GM23338 (cell line): Measurements from ENCODE around the gene MAP3K5. TPM values are rescaled to one million over a fixed set of nuclear protein-coding genes. Genes with fewer than 3 reads are reported as not detected.

Source experiments
- ATAC-seq: fragments of 200-7000 bp; cut with Tn5 transposase; 3 replicates; pipeline ENCODE4 v1.9.1; 2020
- DNase-seq: peaks from one replicate; pipeline ENCODE4 v3.0.0-alpha.2; 2015; ENCODE audit warnings: low spot score
- H2AFZ ChIP-seq: fragments of 200-600 bp; sonication (generic); 2 replicates; pipeline ENCODE4 v1.8.0; 2016; ENCODE audit warnings: antibody characterized with exemption, mild to moderate bottlenecking, moderate library complexity
- H3F3A ChIP-seq: fragments of 200-600 bp; sonication (generic); replicated peaks from 2 replicates; pipeline ENCODE4 v1.8.0; 2017; ENCODE audit warnings: antibody characterized with exemption, mixed run types, low read depth
- H3K27ac ChIP-seq: fragments of 200-600 bp; sonication (generic); 2 replicates; pipeline ENCODE4 v1.6.1; 2016; ENCODE audit warnings: low read depth
- H3K27me3 ChIP-seq: fragments of 200-600 bp; sonication (generic); 2 replicates; pipeline ENCODE4 v1.8.0; 2016; ENCODE audit warnings: mild to moderate bottlenecking, mixed run types, moderate library complexity; ENCODE audit not compliant: insufficient read depth
- H3K36me3 ChIP-seq: fragments of 200-600 bp; sonication (generic); 2 replicates; pipeline ENCODE4 v1.8.0; 2016; ENCODE audit warnings: mild to moderate bottlenecking; ENCODE audit not compliant: insufficient read depth
- H3K4me1 ChIP-seq: fragments of 200-600 bp; sonication (generic); 2 replicates; pipeline ENCODE4 v1.8.0; 2016; ENCODE audit warnings: mild to moderate bottlenecking, moderate library complexity; ENCODE audit not compliant: insufficient read depth
- H3K4me2 ChIP-seq: fragments of 200-600 bp; sonication (generic); 2 replicates; pipeline ENCODE4 v1.7.1; 2017; ENCODE audit warnings: mixed run types
- H3K4me3 ChIP-seq: fragments of 200-600 bp; sonication (generic); 2 replicates; pipeline ENCODE4 v1.6.1; 2016; ENCODE audit warnings: mixed run types
- H3K79me2 ChIP-seq: fragments of 200-600 bp; sonication (generic); replicated peaks from 2 replicates; pipeline ENCODE4 v1.8.0; 2017; ENCODE audit warnings: mild to moderate bottlenecking; ENCODE audit not compliant: insufficient read depth
- H3K9me2 ChIP-seq: fragments of 200-600 bp; sonication (generic); 2 replicates; pipeline ENCODE4 v1.8.0; 2017; ENCODE audit not compliant: insufficient read depth
- H4K20me1 ChIP-seq: fragments of 200-600 bp; sonication (generic); replicated peaks from 2 replicates; pipeline ENCODE4 v1.8.0; 2017; ENCODE audit warnings: mild to moderate bottlenecking; ENCODE audit not compliant: insufficient read depth
- H3K27ac Mint-ChIP-seq: 2 replicates; pipeline ENCODE4 v1.8.0; 2020; ENCODE audit warnings: inconsistent platforms, mild to moderate bottlenecking, moderate library complexity, mixed read lengths
- H3K27me3 Mint-ChIP-seq: 3 replicates; pipeline ENCODE4 v1.8.0; 2022; ENCODE audit warnings: low read depth, mild to moderate bottlenecking, moderate library complexity, mixed read lengths, inconsistent platforms; ENCODE audit not compliant: insufficient read depth, poor library complexity
- H3K36me3 Mint-ChIP-seq: 3 replicates; pipeline ENCODE4 v1.8.0; 2021; ENCODE audit warnings: low read depth, mild to moderate bottlenecking, inconsistent platforms, moderate library complexity, mixed read lengths
- H3K4me1 Mint-ChIP-seq: 3 replicates; pipeline ENCODE4 v1.8.0; 2020; ENCODE audit warnings: mild to moderate bottlenecking, inconsistent platforms, mixed read lengths
- H3K4me3 Mint-ChIP-seq: 3 replicates; pipeline ENCODE4 v1.8.0; 2021; ENCODE audit warnings: moderate library complexity, mild to moderate bottlenecking, inconsistent platforms, mixed read lengths
- H3K9me3 Mint-ChIP-seq: 3 replicates; pipeline ENCODE4 v1.8.0; 2020; ENCODE audit warnings: moderate library complexity, mild to moderate bottlenecking, inconsistent platforms, mixed read lengths
- EZH2 ChIP-seq: fragments of 200-600 bp; sonication (generic); IDR thresholded peaks from one replicate; pipeline ENCODE4 v1.8.0; 2017; ENCODE audit warnings: antibody characterized with exemption, mild to moderate bottlenecking, low read depth; ENCODE audit not compliant: unreplicated experiment
- EZH2phosphoT487 ChIP-seq: fragments of 200-600 bp; sonication (generic); IDR thresholded peaks from one replicate; pipeline ENCODE4 v1.8.1; 2018; ENCODE audit warnings: antibody characterized with exemption; ENCODE audit not compliant: unreplicated experiment
- JUNB ChIP-seq: IDR thresholded peaks from one replicate; pipeline ENCODE4 v1.6.1; 2016; ENCODE audit warnings: antibody characterized with exemption; ENCODE audit not compliant: unreplicated experiment
- NANOG ChIP-seq: IDR thresholded peaks from 2 replicates; pipeline ENCODE4 v1.6.1; 2016; ENCODE audit warnings: antibody characterized with exemption, borderline replicate concordance
- POLR2AphosphoS5 ChIP-seq: IDR thresholded peaks from 2 replicates; pipeline ENCODE4 v1.6.1; 2016; ENCODE audit warnings: antibody characterized with exemption, low read depth
- STAT1 ChIP-seq: IDR thresholded peaks from one replicate; pipeline ENCODE4 v1.6.1; 2016; ENCODE audit warnings: antibody characterized with exemption; ENCODE audit not compliant: unreplicated experiment
- ZNF114 ChIP-seq: fragments of 250-450 bp; sonication (Bioruptor Pico); IDR thresholded peaks from 2 replicates; pipeline ENCODE4 v1.5.0; 2020; ENCODE audit warnings: mild to moderate bottlenecking, moderate library complexity
- ZNF331 ChIP-seq: fragments of 250-450 bp; sonication (Bioruptor Pico); IDR thresholded peaks from 2 replicates; pipeline ENCODE4 v1.5.0; 2020; ENCODE audit warnings: low read depth, mild to moderate bottlenecking, moderate library complexity
- polyA plus RNA-seq: library from polyadenylated mRNA; unstranded; fragments of >200 nt; fragmentation: Nextera tagmentation; extraction: Ambion mirVana; gene quantifications from 2 replicates; pipeline ENCODE4 v1.2.1, GENCODE V29; 2016
- total RNA-seq: library from RNA; depleted of rRNA; stranded (reverse); fragments of >200 nt; shearing (Covaris generic); gene quantifications from 2 replicates; pipeline ENCODE4 v1.2.3, GENCODE V29; 2014
- TF ChIP-seq, protein P1 (sequence below): IDR thresholded peaks from 2 replicates; pipeline ENCODE4 v1.6.1; 2016; ENCODE audit warnings: antibody characterized with exemption
- TF ChIP-seq, protein P2 (sequence below): IDR thresholded peaks from one replicate; pipeline ENCODE4 v1.6.1; 2018; ENCODE audit warnings: antibody characterized with exemption; ENCODE audit not compliant: unreplicated experiment

The MAP3K5 gene
- total and polyA plus RNA-seq, 2 experiments from 2014 or later = 0.76 to 2.8 TPM

DNA sequence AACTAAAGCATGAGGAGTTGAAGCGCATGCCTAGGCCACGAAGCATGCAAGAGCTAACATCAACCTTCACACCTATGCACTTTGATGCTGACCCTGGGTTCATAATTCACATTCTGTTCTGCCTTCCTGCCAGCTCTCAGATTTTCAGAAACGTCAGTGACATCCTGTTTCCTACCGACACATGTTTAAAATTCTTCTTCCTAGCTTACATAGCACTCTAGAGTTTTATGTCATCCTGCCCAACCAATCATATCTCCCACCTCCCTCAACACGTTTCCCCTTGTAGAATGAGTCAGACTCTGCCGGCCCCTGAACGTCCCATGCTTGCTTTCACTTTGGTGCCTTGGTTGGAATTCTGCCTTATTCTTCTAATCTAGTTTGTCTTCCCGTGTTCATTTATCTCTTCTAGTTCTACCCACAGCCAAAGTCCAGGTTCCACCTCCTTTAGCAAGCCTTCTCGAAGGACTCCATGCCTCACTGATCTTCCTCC, 144.9 kb downstream of the MAP3K5 start:
- H3K27ac ChIP-seq = no peak overlapping the region
- ATAC-seq = no peak

DNA sequence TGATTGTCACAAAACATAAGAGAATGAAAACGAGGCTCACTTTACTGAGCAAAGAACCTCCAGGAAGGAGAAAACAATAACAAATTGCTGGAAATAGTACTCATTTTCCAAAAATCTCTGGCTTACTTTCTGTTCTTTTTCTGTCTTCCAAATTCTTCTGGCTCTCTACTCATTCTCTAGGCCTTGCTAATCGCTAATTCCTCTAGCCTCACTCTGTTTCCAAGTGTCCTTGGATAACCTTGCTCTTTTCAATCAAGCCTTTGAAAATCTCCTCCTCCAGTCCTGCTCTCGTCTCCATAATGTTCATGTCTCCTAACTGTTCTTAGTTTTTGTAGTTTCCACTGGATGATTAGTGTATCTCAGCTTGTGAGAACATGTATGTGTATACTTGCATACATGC, 145.9 kb downstream of the MAP3K5 start:
- Histone ChIP-seq H3K4me3 (no peak overlapping the region), H3K27me3 (no peaks in the 10 kb centered on the region), H3K36me3 (no peaks in the 10 kb centered on the region), H3K79me2 (no peaks in the 10 kb centered on the region), H3K4me1 (0 out of 2 replicates have a peak, but pooled peaks cover 5% of the 10 kb centered on the region), H3K9me2 (no peaks in the 10 kb centered on the region), H4K20me1 (no peaks in the 10 kb centered on the region), H3K27ac (no peak overlapping the region), H3K4me2 (no peak overlapping the region), H2AFZ (no peak overlapping the region), H3F3A (no peaks in the 10 kb centered on the region)
- DNase-seq = no peak
- H3K36me3 Mint-ChIP-seq = no peaks in the 10 kb centered on the region
- no peak overlapping the region for H3K27ac Mint-ChIP-seq
- H3K4me1 Mint-ChIP-seq = peaks cover 2% of the 10 kb centered on the region; the same call in 1 of the 3 replicates
- TF ChIP-seq ZNF114 = no peak
- no peak for TF ChIP-seq POLR2AphosphoS5
- TF ChIP-seq STAT1 = no peak
- H3K27me3 Mint-ChIP-seq = no peaks in the 10 kb centered on the region
- no peaks in the 10 kb centered on the region for H3K9me3 Mint-ChIP-seq
- no peak overlapping the region for H3K4me3 Mint-ChIP-seq
- ATAC-seq = no peak

More for the DNA sequence above, 144.9 kb downstream of the MAP3K5 start:
- no peak overlapping the region for H2AFZ ChIP-seq
- no peaks in the 10 kb centered on the region for H3K36me3 ChIP-seq
- no peaks in the 10 kb centered on the region for H3K27me3 Mint-ChIP-seq
- H3K4me3 Mint-ChIP-seq = no peak overlapping the region
- no peaks in the 10 kb centered on the region for H3K79me2 ChIP-seq
- H3K4me1 ChIP-seq = 0 out of 2 replicates have a peak, but pooled peaks cover 5% of the 10 kb centered on the region
- H3K4me3 ChIP-seq = no peak overlapping the region
- H3K4me2 ChIP-seq = no peak overlapping the region
- no peaks in the 10 kb centered on the region for H3K9me3 Mint-ChIP-seq
- H3K9me2 ChIP-seq = no peaks in the 10 kb centered on the region
- H3K27me3 ChIP-seq = no peaks in the 10 kb centered on the region
- no peaks in the 10 kb centered on the region for H3F3A ChIP-seq
- H3K36me3 Mint-ChIP-seq = no peaks in the 10 kb centered on the region
- H3K27ac Mint-ChIP-seq = no peak overlapping the region
- H4K20me1 ChIP-seq = no peaks in the 10 kb centered on the region
- TF ChIP-seq NANOG = no peak
- no peak for TF ChIP-seq EZH2
- no peak for TF ChIP-seq POLR2AphosphoS5
- no peak for TF ChIP-seq ZNF331 (CRISPR knock-in tag)
- TF ChIP-seq ZNF114 = no peak
- TF ChIP-seq EZH2phosphoT487 = no peak
- no peak for TF ChIP-seq STAT1
- no peak for TF ChIP-seq JUNB
- TF ChIP-seq, protein P1, sequence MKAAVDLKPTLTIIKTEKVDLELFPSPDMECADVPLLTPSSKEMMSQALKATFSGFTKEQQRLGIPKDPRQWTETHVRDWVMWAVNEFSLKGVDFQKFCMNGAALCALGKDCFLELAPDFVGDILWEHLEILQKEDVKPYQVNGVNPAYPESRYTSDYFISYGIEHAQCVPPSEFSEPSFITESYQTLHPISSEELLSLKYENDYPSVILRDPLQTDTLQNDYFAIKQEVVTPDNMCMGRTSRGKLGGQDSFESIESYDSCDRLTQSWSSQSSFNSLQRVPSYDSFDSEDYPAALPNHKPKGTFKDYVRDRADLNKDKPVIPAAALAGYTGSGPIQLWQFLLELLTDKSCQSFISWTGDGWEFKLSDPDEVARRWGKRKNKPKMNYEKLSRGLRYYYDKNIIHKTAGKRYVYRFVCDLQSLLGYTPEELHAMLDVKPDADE = no peak
- TF ChIP-seq, protein P2, sequence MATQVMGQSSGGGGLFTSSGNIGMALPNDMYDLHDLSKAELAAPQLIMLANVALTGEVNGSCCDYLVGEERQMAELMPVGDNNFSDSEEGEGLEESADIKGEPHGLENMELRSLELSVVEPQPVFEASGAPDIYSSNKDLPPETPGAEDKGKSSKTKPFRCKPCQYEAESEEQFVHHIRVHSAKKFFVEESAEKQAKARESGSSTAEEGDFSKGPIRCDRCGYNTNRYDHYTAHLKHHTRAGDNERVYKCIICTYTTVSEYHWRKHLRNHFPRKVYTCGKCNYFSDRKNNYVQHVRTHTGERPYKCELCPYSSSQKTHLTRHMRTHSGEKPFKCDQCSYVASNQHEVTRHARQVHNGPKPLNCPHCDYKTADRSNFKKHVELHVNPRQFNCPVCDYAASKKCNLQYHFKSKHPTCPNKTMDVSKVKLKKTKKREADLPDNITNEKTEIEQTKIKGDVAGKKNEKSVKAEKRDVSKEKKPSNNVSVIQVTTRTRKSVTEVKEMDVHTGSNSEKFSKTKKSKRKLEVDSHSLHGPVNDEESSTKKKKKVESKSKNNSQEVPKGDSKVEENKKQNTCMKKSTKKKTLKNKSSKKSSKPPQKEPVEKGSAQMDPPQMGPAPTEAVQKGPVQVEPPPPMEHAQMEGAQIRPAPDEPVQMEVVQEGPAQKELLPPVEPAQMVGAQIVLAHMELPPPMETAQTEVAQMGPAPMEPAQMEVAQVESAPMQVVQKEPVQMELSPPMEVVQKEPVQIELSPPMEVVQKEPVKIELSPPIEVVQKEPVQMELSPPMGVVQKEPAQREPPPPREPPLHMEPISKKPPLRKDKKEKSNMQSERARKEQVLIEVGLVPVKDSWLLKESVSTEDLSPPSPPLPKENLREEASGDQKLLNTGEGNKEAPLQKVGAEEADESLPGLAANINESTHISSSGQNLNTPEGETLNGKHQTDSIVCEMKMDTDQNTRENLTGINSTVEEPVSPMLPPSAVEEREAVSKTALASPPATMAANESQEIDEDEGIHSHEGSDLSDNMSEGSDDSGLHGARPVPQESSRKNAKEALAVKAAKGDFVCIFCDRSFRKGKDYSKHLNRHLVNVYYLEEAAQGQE = no peak
- DNase-seq = no peak
- peaks cover 2% of the 10 kb centered on the region; the same call in 1 of the 3 replicates for H3K4me1 Mint-ChIP-seq
